NB4 (cell line): ENCODE results near the gene PLA2G7.

Experiments
- MAX ChIP-seq: IDR thresholded peaks from 2 replicates; pipeline ENCODE4 v1.6.1; 2011; ENCODE audit warnings: low read depth, low read length
- POLR2A ChIP-seq: IDR thresholded peaks from 2 replicates; pipeline ENCODE4 v1.6.1; 2011; ENCODE audit warnings: mild to moderate bottlenecking; ENCODE audit not compliant: insufficient read length; ENCODE audit errors: extremely low read depth
- TF ChIP-seq, protein P1 (sequence below): IDR thresholded peaks from one replicate; pipeline ENCODE4 v1.5.1; 2012; ENCODE audit warnings: low read depth, low read length

GRCh38 chr6:46733341-46733801, 1.8 kb downstream of the PLA2G7 start:
- TF ChIP-seq POLR2A (no peak), MAX (no peak)
- TF ChIP-seq, protein P1, sequence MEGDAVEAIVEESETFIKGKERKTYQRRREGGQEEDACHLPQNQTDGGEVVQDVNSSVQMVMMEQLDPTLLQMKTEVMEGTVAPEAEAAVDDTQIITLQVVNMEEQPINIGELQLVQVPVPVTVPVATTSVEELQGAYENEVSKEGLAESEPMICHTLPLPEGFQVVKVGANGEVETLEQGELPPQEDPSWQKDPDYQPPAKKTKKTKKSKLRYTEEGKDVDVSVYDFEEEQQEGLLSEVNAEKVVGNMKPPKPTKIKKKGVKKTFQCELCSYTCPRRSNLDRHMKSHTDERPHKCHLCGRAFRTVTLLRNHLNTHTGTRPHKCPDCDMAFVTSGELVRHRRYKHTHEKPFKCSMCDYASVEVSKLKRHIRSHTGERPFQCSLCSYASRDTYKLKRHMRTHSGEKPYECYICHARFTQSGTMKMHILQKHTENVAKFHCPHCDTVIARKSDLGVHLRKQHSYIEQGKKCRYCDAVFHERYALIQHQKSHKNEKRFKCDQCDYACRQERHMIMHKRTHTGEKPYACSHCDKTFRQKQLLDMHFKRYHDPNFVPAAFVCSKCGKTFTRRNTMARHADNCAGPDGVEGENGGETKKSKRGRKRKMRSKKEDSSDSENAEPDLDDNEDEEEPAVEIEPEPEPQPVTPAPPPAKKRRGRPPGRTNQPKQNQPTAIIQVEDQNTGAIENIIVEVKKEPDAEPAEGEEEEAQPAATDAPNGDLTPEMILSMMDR = no peak
